DND-41 (cell line): ENCODE results near the gene RASSF6.
"Not testable (repeated sequence)": the region's sequence is repeated elsewhere in the genome, so short reads cannot be mapped to it uniquely, and the experiment has no call there.

Source experiments
- ATAC-seq: fragments of 200-7000 bp; cut with Tn5 transposase; 3 replicates; pipeline ENCODE4 v1.9.1; 2021; ENCODE audit warnings: low read depth; ENCODE audit not compliant: insufficient read depth
- DNase-seq: peaks from one replicate; pipeline ENCODE4 v3.0.0-alpha.2; 2020
- H2AFZ ChIP-seq: 2 replicates; pipeline ENCODE4 v1.6.0; 2012; ENCODE audit warnings: low read depth, low read length
- H3K27ac ChIP-seq: 2 replicates; pipeline ENCODE4 v1.5.1; 2012; ENCODE audit warnings: low read length, inconsistent platforms
- H3K27me3 ChIP-seq: fragments of 200-600 bp; sonication (generic); 2 replicates; pipeline ENCODE4 v1.6.0; 2012; ENCODE audit warnings: low read length, mild to moderate bottlenecking, inconsistent platforms; ENCODE audit not compliant: insufficient read depth, poor library complexity
- H3K36me3 ChIP-seq: 2 replicates; pipeline ENCODE4 v1.5.1; 2012; ENCODE audit warnings: low read length, inconsistent platforms; ENCODE audit not compliant: insufficient read depth
- H3K4me1 ChIP-seq: 2 replicates; pipeline ENCODE4 v1.5.1; 2012; ENCODE audit warnings: mild to moderate bottlenecking, low read length; ENCODE audit not compliant: insufficient read depth
- H3K4me2 ChIP-seq: 2 replicates; pipeline ENCODE4 v1.6.0; 2012; ENCODE audit warnings: mild to moderate bottlenecking, moderate library complexity, low read length, inconsistent platforms; ENCODE audit not compliant: insufficient read depth
- H3K4me3 ChIP-seq, 2 experiments: fragments of 200-600 bp in 1 of 2; shearing (Covaris generic) in 1 of 2; 2 replicates each; pipeline ENCODE4 v1.5.1; 2012 to 2016; ENCODE audit warnings: inconsistent platforms in 2 of 2, low read length in 2 of 2, mild to moderate bottlenecking in 2 of 2, low read depth in 1 of 2, moderate library complexity in 1 of 2
- H3K79me2 ChIP-seq: 2 replicates; pipeline ENCODE4 v1.6.0; 2012; ENCODE audit warnings: low read length, inconsistent platforms; ENCODE audit not compliant: insufficient read depth
- H3K9ac ChIP-seq: 2 replicates; pipeline ENCODE4 v1.6.0; 2012; ENCODE audit warnings: low read depth, mild to moderate bottlenecking, inconsistent platforms, low read length, moderate library complexity
- H3K9me3 ChIP-seq: 2 replicates; pipeline ENCODE4 v1.5.1; 2012; ENCODE audit warnings: low read length, moderate library complexity, mild to moderate bottlenecking, inconsistent platforms; ENCODE audit not compliant: insufficient read depth, severe bottlenecking
- H4K20me1 ChIP-seq: 2 replicates; pipeline ENCODE4 v1.6.0; 2012; ENCODE audit warnings: low read length; ENCODE audit not compliant: insufficient read depth
- EZH2 ChIP-seq: IDR thresholded peaks from 3 replicates; pipeline ENCODE4 v1.6.1; 2012; ENCODE audit warnings: borderline replicate concordance, low read depth, mild to moderate bottlenecking, moderate library complexity, low read length, inconsistent platforms; ENCODE audit not compliant: severe bottlenecking
- TF ChIP-seq, protein P1 (sequence below): IDR thresholded peaks from 2 replicates; pipeline ENCODE4 v1.5.1; 2012; ENCODE audit warnings: borderline replicate concordance, low read length, moderate library complexity, mild to moderate bottlenecking; ENCODE audit not compliant: poor library complexity, severe bottlenecking; ENCODE audit errors: extremely low read depth

The RASSF6 gene

DNA sequence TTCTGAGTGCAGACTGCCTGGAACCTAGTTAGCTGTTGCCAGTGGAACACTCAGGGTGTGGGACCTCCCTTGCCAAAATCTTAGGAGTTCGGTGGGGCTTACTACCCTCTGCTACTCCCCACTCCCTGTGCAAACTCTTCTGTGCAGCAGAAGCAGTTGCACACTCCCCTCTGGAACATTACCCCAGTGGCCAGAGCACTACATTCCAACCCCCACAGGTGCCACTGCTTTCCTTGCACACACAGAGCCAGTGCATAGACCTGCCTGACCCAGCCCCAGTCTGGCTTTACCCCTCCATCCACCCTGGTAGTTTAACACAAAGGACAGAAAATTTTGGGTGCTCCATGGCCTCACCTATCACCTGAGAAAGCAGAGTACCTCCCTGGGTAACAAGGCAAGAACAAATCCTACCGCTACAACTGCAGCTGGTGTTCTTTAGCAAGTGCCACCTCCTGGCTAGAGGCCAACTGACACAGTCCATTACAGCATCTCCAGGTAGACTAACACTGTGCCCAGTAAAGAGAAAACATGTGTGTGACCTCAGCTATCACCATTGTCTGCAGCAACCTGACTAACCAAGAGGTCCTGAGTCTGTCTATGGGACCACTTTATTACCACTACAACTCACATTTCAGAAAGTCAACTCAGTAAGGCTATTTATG is 11.5 kb upstream of the RASSF6 start:
- H3K4me2 ChIP-seq = no peak overlapping the region
- H3K36me3 ChIP-seq = no peaks in the 10 kb centered on the region
- ATAC-seq (no peak), DNase-seq (no peak)
- H3K4me1 ChIP-seq = no peaks in the 10 kb centered on the region
- no peak overlapping the region for H3K9ac ChIP-seq
- H4K20me1 ChIP-seq = no peaks in the 10 kb centered on the region
- H3K4me3 ChIP-seq = no peak overlapping the region
- H2AFZ ChIP-seq = no peak overlapping the region
- H3K27ac ChIP-seq = no peak overlapping the region
- no peaks in the 10 kb centered on the region for H3K27me3 ChIP-seq
- TF ChIP-seq, protein P1, sequence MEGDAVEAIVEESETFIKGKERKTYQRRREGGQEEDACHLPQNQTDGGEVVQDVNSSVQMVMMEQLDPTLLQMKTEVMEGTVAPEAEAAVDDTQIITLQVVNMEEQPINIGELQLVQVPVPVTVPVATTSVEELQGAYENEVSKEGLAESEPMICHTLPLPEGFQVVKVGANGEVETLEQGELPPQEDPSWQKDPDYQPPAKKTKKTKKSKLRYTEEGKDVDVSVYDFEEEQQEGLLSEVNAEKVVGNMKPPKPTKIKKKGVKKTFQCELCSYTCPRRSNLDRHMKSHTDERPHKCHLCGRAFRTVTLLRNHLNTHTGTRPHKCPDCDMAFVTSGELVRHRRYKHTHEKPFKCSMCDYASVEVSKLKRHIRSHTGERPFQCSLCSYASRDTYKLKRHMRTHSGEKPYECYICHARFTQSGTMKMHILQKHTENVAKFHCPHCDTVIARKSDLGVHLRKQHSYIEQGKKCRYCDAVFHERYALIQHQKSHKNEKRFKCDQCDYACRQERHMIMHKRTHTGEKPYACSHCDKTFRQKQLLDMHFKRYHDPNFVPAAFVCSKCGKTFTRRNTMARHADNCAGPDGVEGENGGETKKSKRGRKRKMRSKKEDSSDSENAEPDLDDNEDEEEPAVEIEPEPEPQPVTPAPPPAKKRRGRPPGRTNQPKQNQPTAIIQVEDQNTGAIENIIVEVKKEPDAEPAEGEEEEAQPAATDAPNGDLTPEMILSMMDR = no peak
- no peak for TF ChIP-seq EZH2
- no peaks in the 10 kb centered on the region for H3K9me3 ChIP-seq
- H3K79me2 ChIP-seq = no peaks in the 10 kb centered on the region

DNA sequence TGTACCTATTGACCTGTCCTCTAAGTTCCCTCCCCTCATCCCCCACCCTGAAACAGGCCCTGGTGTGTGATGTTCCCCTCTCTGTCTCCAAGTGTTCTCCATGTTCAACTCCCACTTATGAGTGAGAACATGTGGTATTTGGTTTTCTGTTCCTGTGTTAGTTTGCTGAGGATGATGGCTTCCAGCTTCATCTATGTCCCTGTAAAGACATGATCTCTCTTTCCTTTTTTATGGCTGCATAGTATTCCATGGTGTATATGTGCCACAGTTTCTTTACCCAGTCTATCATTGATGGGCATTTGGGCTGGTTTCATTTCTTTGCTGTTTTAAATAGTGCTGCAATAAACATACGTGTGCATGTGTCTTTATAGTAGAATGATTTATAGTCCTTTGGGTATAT is 8.6 kb upstream of the RASSF6 start:
- not testable (repeated sequence) for H3K27me3 ChIP-seq, H3K4me1 ChIP-seq, DNase-seq, H4K20me1 ChIP-seq, H3K79me2 ChIP-seq, H3K27ac ChIP-seq, ATAC-seq, H3K36me3 ChIP-seq, H2AFZ ChIP-seq, H3K4me3 ChIP-seq, H3K9me3 ChIP-seq, H3K4me2 ChIP-seq, H3K9ac ChIP-seq

DNA sequence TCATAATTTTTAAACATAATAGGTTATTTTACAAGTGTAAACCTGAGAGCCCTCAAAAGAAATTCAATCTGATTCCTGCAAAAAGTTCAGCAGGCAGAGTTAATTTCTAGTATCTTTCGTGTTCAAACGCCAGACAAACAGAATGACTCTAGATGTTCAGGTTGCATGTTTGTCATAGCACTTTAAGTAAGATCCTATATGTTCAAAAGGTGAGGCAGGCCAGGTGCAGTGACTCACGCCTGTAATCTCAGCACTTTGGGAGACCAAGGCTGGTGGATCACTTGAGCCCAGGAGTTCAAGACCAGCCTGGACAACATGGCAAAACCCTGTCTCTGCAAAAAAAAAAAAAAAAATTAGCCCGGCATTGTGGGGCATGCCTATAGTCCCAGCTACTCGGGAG is 1.1 kb upstream of the RASSF6 start:
- Histone ChIP-seq H3K36me3 (no peaks in the 10 kb centered on the region), H3K4me2 (no peak overlapping the region), H3K9ac (no peak overlapping the region), H3K4me1 (no peaks in the 10 kb centered on the region; the same call in 1 of the 2 replicates), H3K27ac (no peak overlapping the region), H4K20me1 (no peaks in the 10 kb centered on the region), H3K27me3 (no peaks in the 10 kb centered on the region), H2AFZ (no peak overlapping the region), H3K9me3 (no peaks in the 10 kb centered on the region), H3K4me3 (no peak overlapping the region), H3K79me2 (no peaks in the 10 kb centered on the region)
- no peak for ATAC-seq
- no peak for DNase-seq
- TF ChIP-seq EZH2 = no peak
- TF ChIP-seq, protein P1 = no peak

DNA sequence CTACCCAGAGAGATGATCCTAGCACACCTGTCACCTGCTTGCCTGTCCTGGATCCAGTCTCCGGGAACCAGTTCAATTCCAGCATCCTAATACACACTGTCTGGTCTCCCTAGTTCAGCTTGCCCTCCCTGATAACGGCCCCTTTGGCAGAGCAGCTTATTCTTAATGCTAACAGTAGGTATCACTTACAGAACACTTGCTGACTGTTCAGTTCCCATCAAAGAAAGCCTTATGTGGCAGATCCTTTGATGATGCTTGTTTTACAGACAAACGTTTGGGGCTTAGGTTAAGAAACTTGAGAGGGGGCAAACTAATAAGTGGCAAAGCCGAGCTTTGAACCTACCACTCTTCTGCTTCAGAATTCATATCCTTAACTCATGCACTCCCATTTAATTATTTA is 890 bp downstream of the RASSF6 start:
- ATAC-seq (0 out of 3 replicates have a peak, but pooled peaks have one; percentile 42), DNase-seq (no peak)
- no peaks in the 10 kb centered on the region for H3K4me1 ChIP-seq
- no peaks in the 10 kb centered on the region for H4K20me1 ChIP-seq
- no peaks in the 10 kb centered on the region for H3K36me3 ChIP-seq
- no peak overlapping the region for H3K4me3 ChIP-seq
- H3K4me2 ChIP-seq = no peak overlapping the region
- no peaks in the 10 kb centered on the region for H3K79me2 ChIP-seq
- H3K27ac ChIP-seq = no peak overlapping the region
- no peaks in the 10 kb centered on the region for H3K9me3 ChIP-seq
- TF ChIP-seq EZH2 = no peak
- TF ChIP-seq, protein P1 = no peak
- peak overlapping the region; percentile 22; the same call in 1 of the 2 replicates for H2AFZ ChIP-seq
- no peaks in the 10 kb centered on the region for H3K27me3 ChIP-seq
- H3K9ac ChIP-seq = no peak overlapping the region
